Neural progenitor cell (in vitro differentiated cells): ENCODE results near the gene UBL5.

Source experiments
- EZH2 ChIP-seq: fragments of 200-600 bp; sonication (generic); IDR thresholded peaks from 2 replicates; pipeline ENCODE4 v1.6.1; 2017; ENCODE audit warnings: antibody characterized with exemption, mild to moderate bottlenecking, moderate library complexity
- EZH2phosphoT487 ChIP-seq: fragments of 200-600 bp; sonication (generic); IDR thresholded peaks from 2 replicates; pipeline ENCODE4 v1.6.1; 2017; ENCODE audit warnings: antibody characterized with exemption
- TF ChIP-seq, protein P1 (sequence below): fragments of 200-600 bp; sonication (generic); IDR thresholded peaks from 2 replicates; pipeline ENCODE4 v1.5.1; 2017; ENCODE audit warnings: antibody characterized with exemption, mild to moderate bottlenecking

DNA sequence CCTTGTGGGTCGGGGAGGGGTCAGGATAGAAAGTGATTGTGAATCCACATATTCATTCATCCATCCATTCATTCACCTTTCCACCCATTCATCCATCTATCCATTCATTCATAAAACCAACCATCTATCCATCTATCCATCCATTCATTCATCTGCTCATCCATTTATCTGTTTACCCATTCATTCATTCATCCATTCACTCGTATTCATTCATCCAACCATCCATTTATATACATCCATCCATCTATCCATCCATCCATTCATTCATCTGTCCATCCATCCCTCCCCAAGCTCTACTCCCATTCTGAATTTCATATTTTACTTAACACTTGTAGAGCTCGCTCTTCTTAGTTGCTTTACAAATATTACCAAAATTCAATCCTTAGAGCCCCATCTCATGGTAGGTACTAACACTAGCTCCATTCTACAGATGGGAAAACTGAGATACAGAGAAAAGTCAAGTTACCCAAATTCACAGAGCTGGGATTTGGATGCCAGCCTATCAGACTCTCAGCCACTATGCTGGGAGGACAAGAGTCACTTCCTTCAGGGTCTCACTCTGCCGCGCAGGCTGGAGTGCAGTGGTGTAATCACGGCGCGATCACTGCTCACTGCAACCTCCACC, 45.0 kb downstream of the UBL5 start:
- TF ChIP-seq, protein P1, sequence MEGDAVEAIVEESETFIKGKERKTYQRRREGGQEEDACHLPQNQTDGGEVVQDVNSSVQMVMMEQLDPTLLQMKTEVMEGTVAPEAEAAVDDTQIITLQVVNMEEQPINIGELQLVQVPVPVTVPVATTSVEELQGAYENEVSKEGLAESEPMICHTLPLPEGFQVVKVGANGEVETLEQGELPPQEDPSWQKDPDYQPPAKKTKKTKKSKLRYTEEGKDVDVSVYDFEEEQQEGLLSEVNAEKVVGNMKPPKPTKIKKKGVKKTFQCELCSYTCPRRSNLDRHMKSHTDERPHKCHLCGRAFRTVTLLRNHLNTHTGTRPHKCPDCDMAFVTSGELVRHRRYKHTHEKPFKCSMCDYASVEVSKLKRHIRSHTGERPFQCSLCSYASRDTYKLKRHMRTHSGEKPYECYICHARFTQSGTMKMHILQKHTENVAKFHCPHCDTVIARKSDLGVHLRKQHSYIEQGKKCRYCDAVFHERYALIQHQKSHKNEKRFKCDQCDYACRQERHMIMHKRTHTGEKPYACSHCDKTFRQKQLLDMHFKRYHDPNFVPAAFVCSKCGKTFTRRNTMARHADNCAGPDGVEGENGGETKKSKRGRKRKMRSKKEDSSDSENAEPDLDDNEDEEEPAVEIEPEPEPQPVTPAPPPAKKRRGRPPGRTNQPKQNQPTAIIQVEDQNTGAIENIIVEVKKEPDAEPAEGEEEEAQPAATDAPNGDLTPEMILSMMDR: no peak
- TF ChIP-seq EZH2phosphoT487: no peak
- TF ChIP-seq EZH2: no peak
